Measurements from ENCODE around the gene IMP4.

The IMP4 gene

DNA sequence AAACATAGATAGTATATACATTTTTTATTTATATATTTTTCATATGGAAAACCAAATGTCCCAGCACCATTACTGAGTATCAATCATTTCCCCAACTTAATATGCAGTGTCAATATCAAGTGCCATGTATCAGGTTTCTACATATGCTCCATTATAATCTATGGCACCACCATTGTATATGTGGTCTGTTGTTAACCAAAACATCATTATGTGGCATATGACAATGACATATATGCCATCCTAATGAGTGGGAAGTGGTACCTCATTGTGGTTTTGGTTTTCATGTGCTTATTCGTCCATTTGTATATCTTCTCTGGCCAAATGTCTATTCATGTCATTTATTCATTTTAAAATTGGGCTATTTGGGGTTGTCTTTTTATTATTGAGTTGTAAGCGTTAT is 22.4 kb downstream of the IMP4 start:
- TF ChIP-seq, protein P1, sequence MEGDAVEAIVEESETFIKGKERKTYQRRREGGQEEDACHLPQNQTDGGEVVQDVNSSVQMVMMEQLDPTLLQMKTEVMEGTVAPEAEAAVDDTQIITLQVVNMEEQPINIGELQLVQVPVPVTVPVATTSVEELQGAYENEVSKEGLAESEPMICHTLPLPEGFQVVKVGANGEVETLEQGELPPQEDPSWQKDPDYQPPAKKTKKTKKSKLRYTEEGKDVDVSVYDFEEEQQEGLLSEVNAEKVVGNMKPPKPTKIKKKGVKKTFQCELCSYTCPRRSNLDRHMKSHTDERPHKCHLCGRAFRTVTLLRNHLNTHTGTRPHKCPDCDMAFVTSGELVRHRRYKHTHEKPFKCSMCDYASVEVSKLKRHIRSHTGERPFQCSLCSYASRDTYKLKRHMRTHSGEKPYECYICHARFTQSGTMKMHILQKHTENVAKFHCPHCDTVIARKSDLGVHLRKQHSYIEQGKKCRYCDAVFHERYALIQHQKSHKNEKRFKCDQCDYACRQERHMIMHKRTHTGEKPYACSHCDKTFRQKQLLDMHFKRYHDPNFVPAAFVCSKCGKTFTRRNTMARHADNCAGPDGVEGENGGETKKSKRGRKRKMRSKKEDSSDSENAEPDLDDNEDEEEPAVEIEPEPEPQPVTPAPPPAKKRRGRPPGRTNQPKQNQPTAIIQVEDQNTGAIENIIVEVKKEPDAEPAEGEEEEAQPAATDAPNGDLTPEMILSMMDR (IDR thresholded peaks at IDR 0.05; ENCODE audit: low read depth, low read length, missing control alignments), result no peak
- Histone ChIP-seq H3K27me3 (replicated peaks) (no peaks in the 10 kb centered on the region), H3K36me3 (replicated peaks) (no peaks in the 10 kb centered on the region), H3K27ac (no peak overlapping the region), H3K4me3 (ENCODE audit: low read depth, low read length) (no peak overlapping the region)
- DNase-seq, result no peak
- in situ Hi-C loops (cut with HindIII; ENCODE audit: low pct_ligation_motif_present, low sequenced_read_pairs), result no loop called here

DNA sequence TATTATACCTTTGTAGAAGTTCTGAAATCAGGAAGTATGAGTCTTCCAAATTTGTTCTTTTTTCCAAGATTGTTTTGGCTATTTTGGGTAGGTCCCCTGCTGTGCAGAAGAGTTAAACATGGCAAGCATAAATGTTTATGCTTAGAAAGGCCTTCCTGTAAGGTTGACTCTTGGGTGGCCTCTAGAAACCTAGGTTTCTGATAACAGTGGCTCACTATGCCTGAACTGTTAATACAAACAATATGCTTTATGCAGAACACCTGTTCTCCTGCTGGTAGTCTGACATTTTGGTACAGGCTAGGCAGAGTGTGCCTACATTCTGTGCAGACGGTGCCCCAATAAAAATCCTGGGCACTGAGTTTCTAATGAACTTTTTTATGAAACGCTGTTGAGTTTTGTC is 23.3 kb downstream of the IMP4 start:
- H3K27me3 ChIP-seq (replicated peaks), result no peaks in the 10 kb centered on the region
- in situ Hi-C loops (cut with HindIII; ENCODE audit: low pct_ligation_motif_present, low sequenced_read_pairs), result no loop called here

DNA sequence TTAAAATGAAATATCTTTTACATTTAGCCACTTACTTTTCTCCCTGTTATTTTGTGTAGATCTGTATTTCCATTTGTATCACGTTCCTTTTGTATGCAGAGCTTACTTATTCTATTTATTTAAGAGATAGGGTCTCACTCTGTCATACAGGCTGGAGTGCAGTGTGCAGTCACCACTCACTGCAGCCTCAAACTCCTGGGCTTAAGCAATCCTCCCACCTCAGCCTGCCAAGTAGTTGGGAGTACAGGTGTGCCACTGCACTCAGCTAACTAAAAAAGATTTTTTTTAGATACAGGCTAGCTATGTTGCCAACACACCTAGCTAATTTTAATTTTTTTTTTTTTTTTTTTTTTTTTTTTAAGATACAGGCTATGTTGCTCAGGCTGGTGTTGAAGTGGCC is 24.0 kb downstream of the IMP4 start:
- in situ Hi-C loops (cut with HindIII; ENCODE audit: low pct_ligation_motif_present, low sequenced_read_pairs), result no loop called here
- Histone ChIP-seq H3K27ac (no peak overlapping the region), H3K4me3 (ENCODE audit: low read depth, low read length) (no peak overlapping the region), H3K27me3 (replicated peaks) (no peaks in the 10 kb centered on the region), H3K36me3 (replicated peaks) (no peaks in the 10 kb centered on the region)
- DNase-seq, result no peak
- TF ChIP-seq, protein P1 (IDR thresholded peaks at IDR 0.05; ENCODE audit: low read depth, low read length, missing control alignments), result no peak

More for the DNA sequence above, 23.3 kb downstream of the IMP4 start:
- no peak overlapping the region for H3K4me3 ChIP-seq (ENCODE audit: low read depth, low read length)
- TF ChIP-seq, protein P1 (IDR thresholded peaks at IDR 0.05; ENCODE audit: low read depth, low read length, missing control alignments), result no peak
- H3K36me3 ChIP-seq (replicated peaks), result no peaks in the 10 kb centered on the region
- no peak overlapping the region for H3K27ac ChIP-seq
- DNase-seq, result no peak

- Histone ChIP-seq H3K27ac (no peak overlapping the region), H3K4me3 (ENCODE audit: low read depth, low read length) (no peak overlapping the region), H3K27me3 (replicated peaks) (no peaks in the 10 kb centered on the region), H3K36me3 (replicated peaks) (no peaks in the 10 kb centered on the region)
- in situ Hi-C loops (cut with HindIII; ENCODE audit: low pct_ligation_motif_present, low sequenced_read_pairs), result no loop called here
- TF ChIP-seq, protein P1 (IDR thresholded peaks at IDR 0.05; ENCODE audit: low read depth, low read length, missing control alignments), result no peak
- no peak for DNase-seq
Measured at GRCh38 chr2:130368786-130369185, 26.1 kb downstream of the IMP4 start.

DNA sequence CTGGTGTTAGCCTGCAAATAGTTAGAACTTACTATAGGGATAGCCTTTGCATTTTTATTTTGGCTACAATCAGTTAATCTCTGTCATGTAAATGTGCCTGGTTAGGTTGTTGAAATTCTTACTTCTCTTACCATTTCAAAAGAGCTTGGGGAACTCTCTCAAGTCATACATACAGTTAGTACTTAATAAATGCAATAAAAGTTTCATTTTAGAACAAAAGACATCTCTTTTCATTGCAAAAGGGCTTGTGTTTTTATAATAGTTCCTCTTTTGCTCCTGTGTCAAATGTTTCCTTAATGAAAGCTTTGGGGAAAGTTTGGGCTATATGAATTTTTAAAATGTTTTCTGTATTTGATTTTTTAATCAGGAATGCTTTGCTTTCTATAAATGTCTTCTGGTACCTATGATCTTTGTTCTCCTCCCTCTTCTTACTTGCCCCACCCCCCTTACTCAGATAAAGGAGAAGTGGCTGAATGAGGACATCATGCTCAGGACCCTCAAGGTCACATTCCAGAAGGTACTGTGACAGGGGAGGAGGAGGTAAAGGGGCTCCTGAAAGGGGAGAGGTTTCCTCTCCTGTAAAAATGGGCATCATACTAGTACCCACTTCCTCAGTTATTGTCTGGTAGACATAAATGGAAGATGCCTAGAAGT is 26.7 kb downstream of the IMP4 start:
- in situ Hi-C loops (cut with HindIII; ENCODE audit: low pct_ligation_motif_present, low sequenced_read_pairs), result no loop called here
- no peak for DNase-seq
- no peaks in the 10 kb centered on the region for H3K27me3 ChIP-seq (replicated peaks)
- no peaks in the 10 kb centered on the region for H3K36me3 ChIP-seq (replicated peaks)
- H3K27ac ChIP-seq, result no peak overlapping the region
- H3K4me3 ChIP-seq (ENCODE audit: low read depth, low read length), result no peak overlapping the region
- TF ChIP-seq, protein P1 (IDR thresholded peaks at IDR 0.05; ENCODE audit: low read depth, low read length, missing control alignments), result no peak

GRCh38 chr2:130369965-130370341 is 27.3 kb downstream of the IMP4 start:
- Histone ChIP-seq H3K36me3 (replicated peaks) (no peaks in the 10 kb centered on the region), H3K27ac (no peak overlapping the region), H3K4me3 (ENCODE audit: low read depth, low read length) (no peak overlapping the region), H3K27me3 (replicated peaks) (no peaks in the 10 kb centered on the region)
- in situ Hi-C loops (cut with HindIII; ENCODE audit: low pct_ligation_motif_present, low sequenced_read_pairs), result no loop called here
- TF ChIP-seq, protein P1 (IDR thresholded peaks at IDR 0.05; ENCODE audit: low read depth, low read length, missing control alignments), result no peak
- DNase-seq, result no peak

Data from brain microvascular endothelial cell (primary cell).